GM12878 (cell line): ENCODE measurements around the gene C16orf74. TPM values are rescaled to one million over a fixed set of nuclear protein-coding genes. Genes with fewer than 3 reads are reported as not detected.

Experiments used
- BHLHE40 ChIP-seq, 2 experiments: fragments of 450-650 bp in 1 of 2; IDR thresholded peaks; 2 replicates each; pipeline ENCODE4 v1.6.1; 2011 to 2017; ENCODE audit warnings: low read depth in 2 of 2, borderline replicate concordance in 1 of 2, improper control_type of control experiment in 1 of 2, low read length in 1 of 2, mild to moderate bottlenecking in 1 of 2
- E2F8 ChIP-seq: fragments of 450-650 bp; IDR thresholded peaks from 2 replicates; pipeline ENCODE4 v1.6.1; 2018; ENCODE audit warnings: mild to moderate bottlenecking, low read depth, moderate library complexity; ENCODE audit not compliant: partially characterized antibody
- EP300 ChIP-seq, 2 experiments: fragments of 150-350 bp in 1 of 2; IDR thresholded peaks; 2 replicates each; pipeline ENCODE4 v1.6.1; 2011 to 2012; ENCODE audit warnings: low read depth in 2 of 2, low read length in 2 of 2, borderline replicate concordance in 1 of 2, improper control_type of control experiment in 1 of 2, inconsistent platforms in 1 of 2; ENCODE audit not compliant: control insufficient read depth in 1 of 2
- HDAC6 ChIP-seq: fragments of 200-600 bp; sonication (generic); IDR thresholded peaks from one replicate; pipeline ENCODE4 v1.8.0; 2017; ENCODE audit warnings: antibody characterized with exemption; ENCODE audit not compliant: unreplicated experiment
- MXI1 ChIP-seq: fragments of 150-350 bp; IDR thresholded peaks from 2 replicates; pipeline ENCODE4 v1.6.1; 2011; ENCODE audit warnings: low read depth, mild to moderate bottlenecking, inconsistent platforms, low read length, improper control_type of control experiment
- NFXL1 ChIP-seq: fragments of 450-650 bp; IDR thresholded peaks from 2 replicates; pipeline ENCODE4 v1.6.1; 2017; ENCODE audit warnings: antibody characterized with exemption, mild to moderate bottlenecking, borderline replicate concordance
- SKIL ChIP-seq: fragments of 450-650 bp; IDR thresholded peaks from 2 replicates; pipeline ENCODE4 v1.6.1; 2017; ENCODE audit warnings: mild to moderate bottlenecking, low read depth, inconsistent platforms; ENCODE audit not compliant: poor library complexity, severe bottlenecking
- SMARCA5 ChIP-seq: fragments of 450-650 bp; IDR thresholded peaks from 2 replicates; pipeline ENCODE4 v1.6.1; 2017; ENCODE audit warnings: mild to moderate bottlenecking
- SUPT20H ChIP-seq: IDR thresholded peaks from 2 replicates; pipeline ENCODE4 v1.6.1; 2011; ENCODE audit warnings: low read depth, mild to moderate bottlenecking, low read length, moderate library complexity, borderline replicate concordance; ENCODE audit not compliant: control insufficient read depth
- ZNF592 ChIP-seq: fragments of 450-650 bp; IDR thresholded peaks from 2 replicates; pipeline ENCODE4 v1.6.1; 2017; ENCODE audit warnings: mild to moderate bottlenecking, moderate library complexity
- polyA plus RNA-seq, 11 experiments: library from polyadenylated mRNA; depleted of rRNA in 4 of 11; unstranded in 6 of 11; stranded (reverse) in 5 of 11; fragments of >200 nt; fragmentation: Nextera tagmentation in 4 of 11; fragmentation: Illumina TruSeq in 1 of 11; extraction: Ambion mirVana in 4 of 11; extraction: Trizol in 1 of 11; gene quantifications; 1 replicate in 1 of 11; 2 replicates in 10 of 11; pipeline versions ENCODE4 v1.2.1 to v1.2.3, GENCODE V29; 2011 to 2016; ENCODE audit warnings: inconsistent platforms in 2 of 11, missing spikeins in 2 of 11, low read depth in 1 of 11
- total RNA-seq, 4 experiments: library from RNA; depleted of rRNA in 3 of 4; stranded (reverse); fragments of >200 nt in 3 of 4; fragmentation: Illumina TruSeq in 1 of 4; extraction: Trizol in 1 of 4; gene quantifications; 2 replicates each; pipeline versions ENCODE4 v1.2.1 to v1.2.3, GENCODE V29; 2013 to 2021

The C16orf74 gene
- total and polyA plus RNA-seq, 10 of the 15 experiments (the other 5 are each of a cell fraction or from before 2014, with no cell fraction given) = 0.23 to 20.1 (median 6.8) TPM

GRCh38 chr16:85798901-85799496 lies 48.1 kb upstream of the C16orf74 start (continued):
- TF ChIP-seq ZNF592 = no peak
- TF ChIP-seq E2F8 = no peak
- TF ChIP-seq BHLHE40 (IDR thresholded peaks at IDR 0.05; ENCODE audit: borderline replicate concordance in 1 of 2, low read depth in 2 of 2, low read length in 1 of 2) = no peak
- peak; percentile 58; the same call in 1 of the 2 replicates for TF ChIP-seq SMARCA5
- no peak for TF ChIP-seq SUPT20H
- no peak for TF ChIP-seq SKIL
- no peak for TF ChIP-seq HDAC6
- TF ChIP-seq MXI1 = no peak
- 0 out of 2 replicates have a peak, but pooled peaks have one; percentile 46 for TF ChIP-seq NFXL1
- no peak for TF ChIP-seq EP300 (IDR thresholded peaks at IDR 0.05; ENCODE audit: borderline replicate concordance in 1 of 2, control insufficient read depth in 1 of 2, low read depth in 2 of 2, low read length in 2 of 2)
